Right atrium auricular region (tissue), 2 donors: ENCODE data around the gene BORCS5. TPM values are rescaled to one million over a fixed set of nuclear protein-coding genes. Genes with fewer than 3 reads are reported as not detected.

Source experiments
- DNase-seq: peaks from one replicate; pipeline ENCODE4 v3.0.0-alpha.2; 2019; ENCODE audit warnings: low spot score
- H3K27ac ChIP-seq, 2 donors: fragments of 200-600 bp; sonication (generic); 1 replicate in 1 of 2; 2 replicates in 1 of 2; pipeline ENCODE4 v1.5.1; 2016 to 2019
- H3K27me3 ChIP-seq, 2 donors: fragments of 200-600 bp; sonication (generic); one replicate each; pipeline versions ENCODE4 v1.5.1 to v1.6.0; 2017 to 2019
- H3K36me3 ChIP-seq: fragments of 200-600 bp; sonication (generic); one replicate; pipeline ENCODE4 v1.5.1; 2016
- H3K4me1 ChIP-seq, 2 donors: fragments of 200-600 bp; sonication (generic); one replicate each; pipeline versions ENCODE4 v1.5.1 to v1.6.0; 2017 to 2019
- H3K4me3 ChIP-seq, 2 donors: fragments of 200-600 bp; sonication (generic); 1 replicate in 1 of 2; 2 replicates in 1 of 2; pipeline ENCODE4 v1.5.1; 2017 to 2019; ENCODE audit warnings: mild to moderate bottlenecking in 1 of 2, moderate library complexity in 1 of 2
- H3K9me3 ChIP-seq, 2 donors: fragments of 200-600 bp; sonication (generic); one replicate each; pipeline ENCODE4 v1.5.1; 2019
- total RNA-seq, 2 donors: library from RNA; depleted of rRNA; stranded (reverse); fragments of >200 nt; gene quantifications; one replicate each; pipeline ENCODE4 v1.1.0, GENCODE V29; 2016
- TF ChIP-seq, protein P1 (sequence below), 2 donors: fragments of 200-600 bp; sonication (generic); IDR thresholded peaks; one replicate each; pipeline ENCODE4 v1.5.1; 2019; ENCODE audit warnings: antibody characterized with exemption in 2 of 2

Gene BORCS5
- total RNA-seq, 2 donors from 2014 or later: 6.2 to 8.0 TPM

DNA sequence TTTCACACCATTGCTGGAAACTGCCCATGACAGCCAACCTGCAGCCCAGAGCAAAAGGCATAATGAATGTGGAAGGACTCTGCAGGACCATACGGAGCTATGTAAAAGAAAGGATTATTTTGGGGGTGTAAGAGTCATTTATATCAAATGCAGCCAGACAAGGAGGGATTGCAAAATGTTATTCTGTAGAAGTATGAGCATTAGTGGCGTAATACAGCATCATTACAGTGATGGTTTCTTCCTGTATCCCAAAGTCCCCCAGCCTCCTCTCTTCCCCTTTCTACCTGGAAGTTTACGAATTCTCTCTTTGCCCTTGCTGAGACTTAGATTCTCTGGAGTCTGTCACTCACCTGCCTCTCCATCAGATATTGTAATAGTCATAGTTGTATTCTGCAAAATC is 89.9 kb downstream of the BORCS5 start:
- DNase-seq: no peak
- no peaks in the 10 kb centered on the region for H3K9me3 ChIP-seq

DNA sequence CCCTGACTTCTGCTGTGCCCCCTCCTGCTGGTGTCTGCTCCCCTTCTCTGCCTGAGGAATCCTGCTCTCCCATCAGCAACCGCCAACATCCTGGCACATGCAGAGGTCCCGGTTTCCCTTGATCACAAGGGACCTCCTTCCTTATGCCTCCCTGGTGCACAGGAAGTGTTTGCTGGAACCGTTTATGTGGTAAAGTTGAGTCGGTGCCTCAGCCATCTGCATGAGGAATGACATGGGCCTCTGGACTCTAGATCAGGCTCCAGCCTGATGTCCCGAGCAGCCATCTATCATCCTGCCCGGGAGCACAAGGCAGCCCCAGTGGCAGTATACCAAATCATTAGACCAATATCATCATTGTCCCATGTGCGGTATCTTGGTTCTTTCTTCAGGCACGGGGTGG is 90.4 kb downstream of the BORCS5 start:
- Histone ChIP-seq H3K4me3 (no peak overlapping the region), H3K27me3 (no peaks in the 10 kb centered on the region), H3K9me3 (no peaks in the 10 kb centered on the region), H3K27ac (no peak overlapping the region), H3K36me3 (no peaks in the 10 kb centered on the region), H3K4me1 (peaks cover 0 to 18% of the 10 kb centered on the region in 2 donors)
- TF ChIP-seq, protein P1, sequence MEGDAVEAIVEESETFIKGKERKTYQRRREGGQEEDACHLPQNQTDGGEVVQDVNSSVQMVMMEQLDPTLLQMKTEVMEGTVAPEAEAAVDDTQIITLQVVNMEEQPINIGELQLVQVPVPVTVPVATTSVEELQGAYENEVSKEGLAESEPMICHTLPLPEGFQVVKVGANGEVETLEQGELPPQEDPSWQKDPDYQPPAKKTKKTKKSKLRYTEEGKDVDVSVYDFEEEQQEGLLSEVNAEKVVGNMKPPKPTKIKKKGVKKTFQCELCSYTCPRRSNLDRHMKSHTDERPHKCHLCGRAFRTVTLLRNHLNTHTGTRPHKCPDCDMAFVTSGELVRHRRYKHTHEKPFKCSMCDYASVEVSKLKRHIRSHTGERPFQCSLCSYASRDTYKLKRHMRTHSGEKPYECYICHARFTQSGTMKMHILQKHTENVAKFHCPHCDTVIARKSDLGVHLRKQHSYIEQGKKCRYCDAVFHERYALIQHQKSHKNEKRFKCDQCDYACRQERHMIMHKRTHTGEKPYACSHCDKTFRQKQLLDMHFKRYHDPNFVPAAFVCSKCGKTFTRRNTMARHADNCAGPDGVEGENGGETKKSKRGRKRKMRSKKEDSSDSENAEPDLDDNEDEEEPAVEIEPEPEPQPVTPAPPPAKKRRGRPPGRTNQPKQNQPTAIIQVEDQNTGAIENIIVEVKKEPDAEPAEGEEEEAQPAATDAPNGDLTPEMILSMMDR (IDR thresholded peaks at IDR 0.05): no peak
- no peak for DNase-seq

More for the DNA sequence above, 89.9 kb downstream of the BORCS5 start:
- H3K27me3 ChIP-seq: no peaks in the 10 kb centered on the region
- TF ChIP-seq, protein P1 (IDR thresholded peaks at IDR 0.05): no peak
- no peak overlapping the region for H3K4me3 ChIP-seq
- no peak overlapping the region for H3K27ac ChIP-seq
- no peaks in the 10 kb centered on the region for H3K36me3 ChIP-seq
- H3K4me1 ChIP-seq: peaks cover 0 to 22% of the 10 kb centered on the region in 2 donors

DNA sequence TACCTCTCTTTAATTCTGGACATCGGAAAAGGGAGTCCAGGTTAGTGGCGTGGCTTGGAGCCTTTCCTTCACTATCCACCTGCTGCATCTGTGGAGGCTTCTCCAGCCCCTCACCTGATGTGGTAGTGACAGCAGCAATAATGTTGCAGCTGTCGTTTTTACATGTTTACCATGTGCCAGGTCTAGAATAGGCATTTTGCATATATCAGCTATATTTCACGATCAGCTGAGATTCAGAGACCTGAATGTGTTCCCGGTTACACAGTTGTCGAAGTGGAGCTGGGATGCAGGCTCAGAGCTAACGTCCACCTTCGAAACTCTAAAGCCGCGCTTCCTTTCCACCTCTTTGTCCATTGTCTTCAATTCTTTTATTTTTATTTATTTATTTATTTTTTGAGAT is 91.0 kb downstream of the BORCS5 start:
- Histone ChIP-seq H3K27ac (no peak overlapping the region), H3K4me1 (peaks cover 0 to 12% of the 10 kb centered on the region in 2 donors), H3K9me3 (no peaks in the 10 kb centered on the region), H3K4me3 (no peak overlapping the region), H3K36me3 (no peaks in the 10 kb centered on the region), H3K27me3 (no peaks in the 10 kb centered on the region)
- TF ChIP-seq, protein P1 (IDR thresholded peaks at IDR 0.05): no peak
- DNase-seq: no peak

DNA sequence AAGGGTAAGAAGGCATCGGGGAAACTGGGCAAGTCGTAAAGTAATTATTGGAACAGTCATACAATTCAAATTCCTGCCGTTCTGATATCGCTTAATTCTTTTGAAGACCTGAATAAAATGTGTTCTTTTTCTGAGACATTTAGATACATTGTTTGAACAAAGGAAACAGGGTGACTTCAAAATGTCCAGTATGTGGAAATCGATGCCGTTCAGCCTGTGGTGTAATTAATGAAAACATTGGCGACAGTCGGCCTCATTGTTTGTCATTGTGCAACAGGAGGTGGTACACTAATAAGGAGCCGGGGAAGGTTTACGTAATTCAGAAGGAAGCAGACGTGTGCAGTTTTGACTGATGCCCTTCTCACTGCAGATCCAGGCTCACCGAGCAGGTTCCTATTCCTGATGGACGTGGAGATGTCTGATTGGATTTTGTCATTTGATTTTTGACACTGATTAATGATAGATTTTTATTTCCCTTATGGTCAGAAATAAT is 92.7 kb downstream of the BORCS5 start:
- DNase-seq: no peak
- no peaks in the 10 kb centered on the region for H3K27me3 ChIP-seq
- H3K36me3 ChIP-seq: no peaks in the 10 kb centered on the region
- TF ChIP-seq, protein P1 (IDR thresholded peaks at IDR 0.05): no peak
- no peaks in the 10 kb centered on the region for H3K9me3 ChIP-seq
- no peak overlapping the region for H3K4me3 ChIP-seq
- H3K4me1 ChIP-seq: no peaks in the 10 kb centered on the region
- H3K27ac ChIP-seq: no peak overlapping the region

DNA sequence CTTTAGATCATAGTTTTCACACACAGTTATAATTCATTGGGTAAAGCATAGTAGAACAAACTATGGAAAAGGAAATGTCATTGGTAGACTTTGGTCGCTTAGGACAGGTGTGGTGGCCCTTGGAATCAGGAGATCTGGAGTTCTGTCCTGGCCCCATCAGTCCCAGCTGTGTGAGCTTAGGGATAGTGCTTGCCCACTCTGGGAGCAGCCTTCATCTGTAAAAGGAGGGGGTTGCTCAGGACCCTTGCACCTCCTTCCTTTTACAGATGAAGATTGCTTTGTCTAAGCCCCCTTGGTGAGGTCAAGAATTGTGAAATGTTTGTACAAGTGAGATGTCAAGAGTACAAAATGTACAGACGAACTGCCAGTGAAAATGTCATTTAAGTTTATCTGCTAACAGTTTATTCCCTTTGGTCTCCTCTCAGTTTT is 93.2 kb downstream of the BORCS5 start:
- TF ChIP-seq, protein P1 (IDR thresholded peaks at IDR 0.05): no peak
- H3K36me3 ChIP-seq: no peaks in the 10 kb centered on the region
- no peaks in the 10 kb centered on the region for H3K9me3 ChIP-seq
- no peak overlapping the region for H3K4me3 ChIP-seq
- H3K4me1 ChIP-seq: no peaks in the 10 kb centered on the region
- DNase-seq: no peak
- H3K27me3 ChIP-seq: no peaks in the 10 kb centered on the region
- H3K27ac ChIP-seq: no peak overlapping the region

DNA sequence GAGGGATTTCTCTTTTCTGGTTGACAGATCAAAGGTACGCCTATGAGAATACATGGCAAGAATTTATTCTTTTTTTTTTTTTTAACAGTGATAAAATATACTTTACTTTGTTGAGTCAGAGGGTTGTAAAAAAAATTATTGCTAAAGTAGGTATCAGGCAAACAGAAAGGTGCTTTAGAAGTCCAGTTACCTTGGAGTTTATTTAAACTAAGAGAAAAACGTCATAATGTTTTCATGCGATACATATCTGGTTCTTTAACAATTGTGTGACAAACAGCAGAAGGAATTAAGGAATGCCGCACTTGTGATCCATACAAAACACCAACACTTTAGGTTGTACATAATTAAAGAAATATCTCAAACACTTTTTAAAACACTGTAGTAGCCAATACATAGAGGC is 94.2 kb downstream of the BORCS5 start:
- no peak for DNase-seq
- no peaks in the 10 kb centered on the region for H3K9me3 ChIP-seq
- no peaks in the 10 kb centered on the region for H3K4me1 ChIP-seq
- H3K36me3 ChIP-seq: no peaks in the 10 kb centered on the region
- no peak overlapping the region for H3K27ac ChIP-seq
- H3K4me3 ChIP-seq: no peak overlapping the region
- no peaks in the 10 kb centered on the region for H3K27me3 ChIP-seq
- TF ChIP-seq, protein P1 (IDR thresholded peaks at IDR 0.05): no peak
